Neural progenitor cell (in vitro differentiated cells): ENCODE results near the gene PRLH. TPM values are rescaled to one million over a fixed set of nuclear protein-coding genes. Genes with fewer than 3 reads are reported as not detected.
"Not testable (repeated sequence)": the region's sequence is repeated elsewhere in the genome, so short reads cannot be mapped to it uniquely, and the experiment has no call there.

Experiments
- DNase-seq: peaks from one replicate; pipeline ENCODE4 v3.0.0-alpha.2; 2016; ENCODE audit warnings: low spot score
- H2AFZ ChIP-seq: fragments of 200-600 bp; sonication (generic); replicated peaks from 2 replicates; pipeline ENCODE4 v1.6.1; 2016; ENCODE audit warnings: antibody characterized with exemption
- H3F3A ChIP-seq: fragments of 200-600 bp; sonication (generic); 2 replicates; pipeline ENCODE4 v1.6.1; 2016; ENCODE audit warnings: antibody characterized with exemption, low read depth
- H3K27ac ChIP-seq: fragments of 200-600 bp; sonication (generic); 2 replicates; pipeline ENCODE4 v1.5.1; 2016; ENCODE audit warnings: mild to moderate bottlenecking
- H3K27me3 ChIP-seq: fragments of 200-600 bp; sonication (generic); 2 replicates; pipeline ENCODE4 v1.6.1; 2016; ENCODE audit warnings: mild to moderate bottlenecking, moderate library complexity
- H3K36me3 ChIP-seq: fragments of 200-600 bp; sonication (generic); 2 replicates; pipeline ENCODE4 v1.5.1; 2016
- H3K4me1 ChIP-seq: fragments of 200-600 bp; sonication (generic); 2 replicates; pipeline ENCODE4 v1.6.1; 2016; ENCODE audit warnings: mixed run types
- H3K4me2 ChIP-seq: fragments of 200-600 bp; sonication (generic); 2 replicates; pipeline ENCODE4 v1.6.1; 2016
- H3K4me3 ChIP-seq: fragments of 200-600 bp; sonication (generic); 2 replicates; pipeline ENCODE4 v1.5.1; 2016
- H3K79me2 ChIP-seq: fragments of 200-600 bp; sonication (generic); 2 replicates; pipeline ENCODE4 v1.6.1; 2016; ENCODE audit warnings: low read depth
- H3K9ac ChIP-seq: fragments of 200-600 bp; sonication (generic); 2 replicates; pipeline ENCODE4 v1.6.1; 2016
- H3K9me3 ChIP-seq: fragments of 200-600 bp; sonication (generic); 2 replicates; pipeline ENCODE4 v1.5.1; 2016; ENCODE audit warnings: low read depth
- H4K20me1 ChIP-seq: fragments of 200-600 bp; sonication (generic); 2 replicates; pipeline ENCODE4 v1.6.1; 2016; ENCODE audit warnings: low read depth
- H3K27ac Mint-ChIP-seq: 3 replicates; pipeline ENCODE4 v1.8.0; 2021; ENCODE audit warnings: mixed read lengths
- H3K27me3 Mint-ChIP-seq: 2 replicates; pipeline ENCODE4 v1.8.0; 2022; ENCODE audit warnings: low read depth, mild to moderate bottlenecking, inconsistent platforms, moderate library complexity, mixed read lengths; ENCODE audit not compliant: insufficient read depth
- H3K36me3 Mint-ChIP-seq: 3 replicates; pipeline ENCODE4 v1.8.0; 2021; ENCODE audit warnings: mixed read lengths
- H3K4me1 Mint-ChIP-seq: 3 replicates; pipeline ENCODE4 v1.8.0; 2021; ENCODE audit warnings: mixed read lengths
- H3K4me3 Mint-ChIP-seq: 3 replicates; pipeline ENCODE4 v1.8.0; 2021; ENCODE audit warnings: mild to moderate bottlenecking, moderate library complexity, mixed read lengths
- H3K9me3 Mint-ChIP-seq: 3 replicates; pipeline ENCODE4 v1.8.0; 2020; ENCODE audit warnings: mixed read lengths
- CTCF ChIP-seq: fragments of 200-600 bp; sonication (generic); IDR thresholded peaks from 2 replicates; pipeline ENCODE4 v1.5.1; 2017; ENCODE audit warnings: antibody characterized with exemption, mild to moderate bottlenecking
- EZH2 ChIP-seq: fragments of 200-600 bp; sonication (generic); IDR thresholded peaks from 2 replicates; pipeline ENCODE4 v1.6.1; 2017; ENCODE audit warnings: antibody characterized with exemption, mild to moderate bottlenecking, moderate library complexity
- EZH2phosphoT487 ChIP-seq: fragments of 200-600 bp; sonication (generic); IDR thresholded peaks from 2 replicates; pipeline ENCODE4 v1.6.1; 2017; ENCODE audit warnings: antibody characterized with exemption
- total RNA-seq: library from RNA; depleted of rRNA; stranded (reverse); fragments of >200 nt; gene quantifications from 2 replicates; pipeline ENCODE4 v1.2.3, GENCODE V29; 2015; ENCODE audit warnings: low replicate concordance

PRLH gene
- total RNA-seq, 1 donor from 2014 or later = not detected

GRCh38 chr2:237604960-237605359 is 38.6 kb downstream of the PRLH start:
- DNase-seq = no peak
- Histone ChIP-seq H3K79me2 (no peaks in the 10 kb centered on the region), H3K9ac (no peak overlapping the region), H3K4me3 (no peak overlapping the region), H3K4me1 (peaks cover 25% of the 10 kb centered on the region), H3F3A (peaks cover 16% of the 10 kb centered on the region), H3K9me3 (no peaks in the 10 kb centered on the region), H3K27me3 (no peaks in the 10 kb centered on the region), H2AFZ (no peak overlapping the region), H3K27ac (no peak overlapping the region), H3K4me2 (no peak overlapping the region), H3K36me3 (no peaks in the 10 kb centered on the region), H4K20me1 (no peaks in the 10 kb centered on the region)
- H3K36me3 Mint-ChIP-seq = no peaks in the 10 kb centered on the region
- H3K4me3 Mint-ChIP-seq = no peak overlapping the region
- H3K9me3 Mint-ChIP-seq = peaks cover 16% of the 10 kb centered on the region
- H3K27me3 Mint-ChIP-seq = peaks cover 7% of the 10 kb centered on the region
- H3K27ac Mint-ChIP-seq = no peak overlapping the region
- peaks cover 26% of the 10 kb centered on the region for H3K4me1 Mint-ChIP-seq
- no peak for TF ChIP-seq EZH2
- no peak for TF ChIP-seq EZH2phosphoT487
- no peak for TF ChIP-seq CTCF

- not testable (repeated sequence) for H3K9ac ChIP-seq, H3K36me3 Mint-ChIP-seq, DNase-seq, H3K27me3 ChIP-seq, H3K36me3 ChIP-seq, H3K4me3 Mint-ChIP-seq, H3K27ac ChIP-seq, H3K79me2 ChIP-seq, H3K4me2 ChIP-seq, H2AFZ ChIP-seq, H3K4me3 ChIP-seq, H3K9me3 ChIP-seq, H3K27ac Mint-ChIP-seq, H3K27me3 Mint-ChIP-seq, H4K20me1 ChIP-seq
- Mint-ChIP-seq H3K4me1 (peaks cover 17% of the 10 kb centered on the region), H3K9me3 (peaks cover 16% of the 10 kb centered on the region)
- Histone ChIP-seq H3K4me1 (peaks cover 15% of the 10 kb centered on the region), H3F3A (peaks cover 16% of the 10 kb centered on the region)
These were observed 40.1 kb downstream of the PRLH start for GRCh38 chr2:237606522-237606921.

- Mint-ChIP-seq H3K36me3 (no peaks in the 10 kb centered on the region), H3K27ac (no peak overlapping the region), H3K27me3 (peaks cover 11% of the 10 kb centered on the region), H3K4me3 (no peak overlapping the region), H3K4me1 (peaks cover 19% of the 10 kb centered on the region), H3K9me3 (peaks cover 7% of the 10 kb centered on the region)
- Histone ChIP-seq H3K36me3 (no peaks in the 10 kb centered on the region), H4K20me1 (no peaks in the 10 kb centered on the region), H3K4me1 (peaks cover 22% of the 10 kb centered on the region), H3K27me3 (no peaks in the 10 kb centered on the region), H3K27ac (no peak overlapping the region), H3K9ac (no peak overlapping the region), H3K4me3 (no peak overlapping the region), H3F3A (peaks cover 9% of the 10 kb centered on the region), H3K9me3 (no peaks in the 10 kb centered on the region), H3K79me2 (no peaks in the 10 kb centered on the region), H2AFZ (no peak overlapping the region), H3K4me2 (no peak overlapping the region)
- TF ChIP-seq EZH2phosphoT487 = no peak
- no peak for TF ChIP-seq EZH2
- no peak for TF ChIP-seq CTCF
- no peak for DNase-seq
These were observed 46.4 kb downstream of the PRLH start for GRCh38 chr2:237612527-237613357.

- Mint-ChIP-seq H3K4me3 (no peak overlapping the region), H3K36me3 (no peaks in the 10 kb centered on the region), H3K4me1 (peaks cover 19% of the 10 kb centered on the region), H3K27ac (peak overlapping the region; percentile 42), H3K9me3 (no peaks in the 10 kb centered on the region), H3K27me3 (peaks cover 8% of the 10 kb centered on the region)
- Histone ChIP-seq H3K4me3 (no peak overlapping the region), H3K27ac (no peak overlapping the region), H3K79me2 (no peaks in the 10 kb centered on the region), H3F3A (peaks cover 9% of the 10 kb centered on the region), H3K4me2 (no peak overlapping the region), H4K20me1 (no peaks in the 10 kb centered on the region), H3K27me3 (no peaks in the 10 kb centered on the region), H3K4me1 (peaks cover 22% of the 10 kb centered on the region), H3K9ac (no peak overlapping the region), H3K9me3 (no peaks in the 10 kb centered on the region), H2AFZ (no peak overlapping the region), H3K36me3 (no peaks in the 10 kb centered on the region)
- DNase-seq = no peak
- TF ChIP-seq EZH2 (no peak), EZH2phosphoT487 (no peak), CTCF (no peak)
These were observed 47.3 kb downstream of the PRLH start for GRCh38 chr2:237613679-237614078.
